Measurements from ENCODE around the gene ZNHIT2. TPM values are rescaled to one million over a fixed set of nuclear protein-coding genes. Genes with fewer than 3 reads are reported as not detected.

Gene ZNHIT2
- total RNA-seq, 2 experiments from 2014 or later, result 9.0 to 9.5 TPM

- Histone ChIP-seq H3K27ac (ENCODE audit: low read depth in 1 of 2, low read length in 2 of 2) (no peak overlapping the region), H3K4me1 (ENCODE audit: insufficient read depth, low read length) (peaks cover 32% of the 10 kb centered on the region), H3K4me3 (ENCODE audit: low read length) (no peak overlapping the region), H3K9me3 (ENCODE audit: control insufficient read depth in 1 of 2, insufficient read depth in 1 of 2, low read length in 2 of 2) (no peaks in the 10 kb centered on the region), H3K36me3 (ENCODE audit: insufficient read depth, low read length) (peaks cover 73% of the 10 kb centered on the region), H3K27me3 (ENCODE audit: control insufficient read depth in 1 of 2, insufficient read depth in 2 of 2, low read length in 2 of 2) (no peaks in the 10 kb centered on the region)
- no peaks in the 10 kb centered on the region for H3K27me3 Mint-ChIP-seq
- peak overlapping the region; percentile 20 for H3K4me3 Mint-ChIP-seq
- H3K27ac Mint-ChIP-seq, result no peak overlapping the region
- intact Hi-C loops (cut with DNase I, micrococcal nuclease), result no loop called here
- peaks cover 32% of the 10 kb centered on the region for H3K4me1 Mint-ChIP-seq (ENCODE audit: low read depth)
- POLR2A ChIA-PET, result no interaction called here
- H3K9me3 Mint-ChIP-seq, result no peaks in the 10 kb centered on the region
- peaks cover 91% of the 10 kb centered on the region for H3K36me3 Mint-ChIP-seq (ENCODE audit: low read depth)
- DNase-seq (no peak), ATAC-seq (ENCODE audit: poor library complexity) (no peak)
- CTCF ChIA-PET, result interaction anchor here (1.5 kb wide), 1 partner anchor 15 kb away, joined by 3 read pairs; no protein-coding TSS in a partner anchor
- TF ChIP-seq CTCF (IDR thresholded peaks at IDR 0.05), result no peak
Observed at GRCh38 chr11:65125197-65126056, 7.9 kb upstream of the ZNHIT2 start.

GRCh38 chr11:65124480-65125196, 7.1 kb upstream of the ZNHIT2 start:
- H3K36me3 ChIP-seq (ENCODE audit: insufficient read depth, low read length), result peaks cover 73% of the 10 kb centered on the region
- no peak overlapping the region for H3K27ac ChIP-seq (ENCODE audit: low read depth in 1 of 2, low read length in 2 of 2)
- POLR2A ChIA-PET, result interaction anchor here (0.9 kb wide), 1 partner anchor 10 kb away, joined by 5 read pairs; no protein-coding TSS in a partner anchor
- no peaks in the 10 kb centered on the region for H3K27me3 ChIP-seq (ENCODE audit: control insufficient read depth in 1 of 2, insufficient read depth in 2 of 2, low read length in 2 of 2)
- CTCF ChIA-PET, result interaction anchor here (1.5 kb wide), 1 partner anchor 14 kb away, joined by 3 read pairs; no protein-coding TSS in a partner anchor
- ATAC-seq (ENCODE audit: poor library complexity) (no peak), DNase-seq (no peak)
- no peaks in the 10 kb centered on the region for H3K27me3 Mint-ChIP-seq
- H3K4me3 ChIP-seq (ENCODE audit: low read length), result no peak overlapping the region
- no peak for TF ChIP-seq CTCF (IDR thresholded peaks at IDR 0.05)
- peak overlapping the region; percentile 67 for H3K4me3 Mint-ChIP-seq
- H3K36me3 Mint-ChIP-seq (ENCODE audit: low read depth), result peaks cover 92% of the 10 kb centered on the region
- peaks cover 35% of the 10 kb centered on the region for H3K4me1 Mint-ChIP-seq (ENCODE audit: low read depth)
- intact Hi-C loops (cut with DNase I, micrococcal nuclease), result loop anchor here in 1 of 2 experiments (5.0 kb wide), 1 partner anchor 207 kb away; the partner anchor contains the start of gene ATG2A
- H3K27ac Mint-ChIP-seq, result peak overlapping the region; percentile 77
- H3K9me3 Mint-ChIP-seq, result no peaks in the 10 kb centered on the region
- no peaks in the 10 kb centered on the region for H3K9me3 ChIP-seq (ENCODE audit: control insufficient read depth in 1 of 2, insufficient read depth in 1 of 2, low read length in 2 of 2)
- peaks cover 33% of the 10 kb centered on the region for H3K4me1 ChIP-seq (ENCODE audit: insufficient read depth, low read length)
